Peyer's patch (tissue), 4 donors: Measurements from ENCODE around the gene FXN. TPM values are rescaled to one million over a fixed set of nuclear protein-coding genes. Genes with fewer than 3 reads are reported as not detected.

Experiments used
- DNase-seq, 3 donors: peaks; one replicate each; pipeline ENCODE4 v3.0.0-alpha.2; 2017 to 2019
- H3K27ac ChIP-seq, 4 donors: fragments of 200-600 bp; sonication (generic); one replicate each; pipeline ENCODE4 v1.5.1; 2016 to 2019
- H3K27me3 ChIP-seq, 2 donors: fragments of 200-600 bp; sonication (generic); one replicate each; pipeline ENCODE4 v1.5.1; 2019
- H3K36me3 ChIP-seq, 3 donors: fragments of 200-600 bp; sonication (generic); one replicate each; pipeline ENCODE4 v1.5.1; 2016 to 2019
- H3K4me1 ChIP-seq, 4 donors: fragments of 200-600 bp; sonication (generic); one replicate each; pipeline ENCODE4 v1.5.1; 2016 to 2019
- H3K4me3 ChIP-seq, 4 donors: fragments of 200-600 bp; sonication (generic); 1 replicate in 3 of 4; 2 replicates in 1 of 4; pipeline ENCODE4 v1.5.1; 2016 to 2019; ENCODE audit warnings: mild to moderate bottlenecking in 1 of 4
- H3K9me3 ChIP-seq, 4 donors: fragments of 200-600 bp; sonication (generic); one replicate each; pipeline ENCODE4 v1.5.1; 2016 to 2019; ENCODE audit warnings: mild to moderate bottlenecking in 1 of 4
- CTCF ChIP-seq, 6 experiments: fragments of 450-650 bp in 4 of 6; fragments of 200-600 bp in 2 of 6; sonication (generic) in 1 of 6; IDR thresholded peaks; one replicate each; pipeline ENCODE4 v1.5.1; 2017 to 2019; ENCODE audit warnings: antibody characterized with exemption in 6 of 6, mild to moderate bottlenecking in 3 of 6, moderate library complexity in 1 of 6
- POLR2A ChIP-seq, 2 donors: fragments of 450-650 bp; IDR thresholded peaks; one replicate each; pipeline ENCODE4 v1.5.1; 2017; ENCODE audit warnings: antibody characterized with exemption in 2 of 2, mild to moderate bottlenecking in 2 of 2, moderate library complexity in 2 of 2
- total RNA-seq, 4 donors: library from RNA; depleted of rRNA; stranded (reverse); fragments of >200 nt; gene quantifications; one replicate each; pipeline ENCODE4 v1.1.0, GENCODE V29; 2016

FXN gene
- total RNA-seq, 4 donors from 2014 or later: 1.7 to 4.2 (median 2.7) TPM

GRCh38 chr9:69070201-69070600 lies 34.6 kb downstream of the FXN start:
- Histone ChIP-seq H3K36me3 (peaks cover 0 to 6% (median 0%) of the 10 kb centered on the region in 3 donors), H3K9me3 (no peaks in the 10 kb centered on the region), H3K27me3 (no peaks in the 10 kb centered on the region), H3K27ac (no peak overlapping the region), H3K4me1 (no peaks in the 10 kb centered on the region), H3K4me3 (no peak overlapping the region)
- TF ChIP-seq CTCF (IDR thresholded peaks at IDR 0.05) (no peak), POLR2A (IDR thresholded peaks at IDR 0.05) (no peak)
- DNase-seq: no peak

- H3K36me3 ChIP-seq: peaks cover 0 to 6% (median 0%) of the 10 kb centered on the region in 3 donors
- H3K4me3 ChIP-seq: no peak overlapping the region
- TF ChIP-seq CTCF (IDR thresholded peaks at IDR 0.05): no peak
- no peak for TF ChIP-seq POLR2A (IDR thresholded peaks at IDR 0.05)
- no peak overlapping the region for H3K27ac ChIP-seq
- no peaks in the 10 kb centered on the region for H3K4me1 ChIP-seq
- no peak for DNase-seq
- no peaks in the 10 kb centered on the region for H3K27me3 ChIP-seq
- H3K9me3 ChIP-seq: no peaks in the 10 kb centered on the region
These were observed 35.5 kb downstream of the FXN start for GRCh38 chr9:69071059-69071458.

- H3K9me3 ChIP-seq: no peaks in the 10 kb centered on the region
- H3K4me1 ChIP-seq: no peaks in the 10 kb centered on the region
- no peak overlapping the region for H3K4me3 ChIP-seq
- TF ChIP-seq POLR2A (IDR thresholded peaks at IDR 0.05) (no peak), CTCF (IDR thresholded peaks at IDR 0.05) (no peak)
- H3K27me3 ChIP-seq: no peaks in the 10 kb centered on the region
- DNase-seq: no peak
- H3K27ac ChIP-seq: no peak overlapping the region
- H3K36me3 ChIP-seq: no peaks in the 10 kb centered on the region
These were observed 37.6 kb downstream of the FXN start for GRCh38 chr9:69073103-69073502.

- Histone ChIP-seq H3K4me1 (no peaks in the 10 kb centered on the region), H3K36me3 (no peaks in the 10 kb centered on the region), H3K27ac (no peak overlapping the region), H3K27me3 (no peaks in the 10 kb centered on the region), H3K4me3 (no peak overlapping the region), H3K9me3 (no peaks in the 10 kb centered on the region)
- DNase-seq: no peak
- TF ChIP-seq CTCF (IDR thresholded peaks at IDR 0.05) (no peak), POLR2A (IDR thresholded peaks at IDR 0.05) (no peak)
These were observed 39.2 kb downstream of the FXN start for GRCh38 chr9:69074801-69075200.

GRCh38 chr9:69076550-69076949 lies 41.0 kb downstream of the FXN start:
- H3K27ac ChIP-seq: no peak overlapping the region
- H3K27me3 ChIP-seq: no peaks in the 10 kb centered on the region
- no peak overlapping the region for H3K4me3 ChIP-seq
- no peaks in the 10 kb centered on the region for H3K9me3 ChIP-seq
- no peaks in the 10 kb centered on the region for H3K4me1 ChIP-seq
- no peak for DNase-seq
- TF ChIP-seq CTCF (IDR thresholded peaks at IDR 0.05): no peak
- no peak for TF ChIP-seq POLR2A (IDR thresholded peaks at IDR 0.05)
- no peaks in the 10 kb centered on the region for H3K36me3 ChIP-seq

- Histone ChIP-seq H3K36me3 (no peaks in the 10 kb centered on the region), H3K9me3 (no peaks in the 10 kb centered on the region), H3K27me3 (no peaks in the 10 kb centered on the region), H3K4me1 (no peaks in the 10 kb centered on the region), H3K27ac (no peak overlapping the region), H3K4me3 (no peak overlapping the region)
- TF ChIP-seq CTCF (IDR thresholded peaks at IDR 0.05) (no peak), POLR2A (IDR thresholded peaks at IDR 0.05) (no peak)
- DNase-seq: no peak
These were observed 42.5 kb downstream of the FXN start for GRCh38 chr9:69078069-69078468.
